ENCODE measurements around the gene USP8.
"Not testable (repeated sequence)": the region's sequence is repeated elsewhere in the genome, so short reads cannot be mapped to it uniquely, and the experiment has no call there.

The USP8 gene

DNA sequence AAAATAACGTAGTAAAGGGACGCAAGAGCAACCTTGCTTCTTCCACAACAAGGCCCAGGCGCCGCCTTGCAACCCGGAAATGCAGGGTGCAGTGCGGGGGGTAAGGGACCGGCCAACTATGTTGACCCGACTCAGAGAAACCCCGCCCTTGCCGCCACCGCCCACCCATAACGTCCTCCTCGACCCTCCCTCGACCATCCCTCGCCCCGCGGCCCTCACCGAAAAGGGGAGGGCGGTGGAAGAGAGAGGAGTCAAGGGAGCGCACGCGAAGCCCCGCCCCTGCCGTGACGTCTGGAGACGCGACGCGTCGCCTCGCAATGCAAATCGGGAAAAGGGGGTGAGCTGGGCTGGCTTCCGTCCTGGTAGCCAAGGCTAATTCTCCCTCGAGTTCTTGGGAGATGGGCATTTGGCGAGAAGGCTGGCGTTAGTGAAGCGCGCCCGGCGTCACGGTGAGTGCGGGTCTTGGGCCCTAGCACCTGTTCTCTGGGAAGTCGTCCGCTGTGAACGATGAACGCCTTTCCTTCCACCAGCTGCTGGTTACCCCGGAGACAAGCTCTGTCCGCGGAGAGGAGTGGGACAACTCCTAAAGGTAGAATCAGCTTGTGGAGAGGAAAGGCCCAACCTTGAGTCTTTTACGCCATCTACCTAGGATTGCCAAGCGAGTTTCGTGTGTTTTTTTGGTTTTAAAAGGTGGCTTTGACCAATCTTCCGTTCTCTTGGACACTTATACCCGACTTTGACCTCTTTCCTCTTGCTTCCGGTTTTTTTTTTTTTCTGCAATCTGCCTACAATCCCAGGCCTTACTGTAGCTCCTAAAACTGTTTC is at the start of gene USP8:
Gene USP8, plus strand, starts transcription at position 340 of the 825 bp plus-strand sequence. CDS start 14,669 bp downstream, outside the sequence.
- DNase-seq = peak; percentile 97

- no peak for DNase-seq
These were observed 46.1 kb upstream of the USP8 start for GRCh38 chr15:50377867-50378751.

- DNase-seq = no peak
These were observed 45.4 kb upstream of the USP8 start for GRCh38 chr15:50378776-50379175.

- DNase-seq = not testable (repeated sequence)
These were observed 44.8 kb upstream of the USP8 start for GRCh38 chr15:50379413-50379812.

DNA sequence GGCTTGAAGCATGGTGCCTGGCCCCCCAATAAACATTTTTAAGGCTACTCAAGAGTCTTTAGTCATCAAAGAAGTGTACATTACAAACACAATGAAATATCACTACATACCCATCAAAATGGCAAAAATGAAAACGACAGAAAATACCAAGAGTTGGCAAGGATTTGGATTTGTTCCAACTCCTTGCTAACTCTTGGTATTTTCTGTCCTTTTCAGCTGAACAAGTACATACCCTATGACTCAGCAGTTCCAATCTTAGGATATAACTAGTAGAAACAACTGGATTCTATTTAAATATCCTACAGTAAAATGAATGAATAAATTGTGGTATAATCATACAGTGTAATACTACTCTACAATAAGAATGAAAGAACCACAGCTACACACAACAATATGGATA is 44.1 kb upstream of the USP8 start:
- no peak for DNase-seq

GRCh38 chr15:50381438-50381837 is 42.8 kb upstream of the USP8 start:
- DNase-seq = no peak

DNA sequence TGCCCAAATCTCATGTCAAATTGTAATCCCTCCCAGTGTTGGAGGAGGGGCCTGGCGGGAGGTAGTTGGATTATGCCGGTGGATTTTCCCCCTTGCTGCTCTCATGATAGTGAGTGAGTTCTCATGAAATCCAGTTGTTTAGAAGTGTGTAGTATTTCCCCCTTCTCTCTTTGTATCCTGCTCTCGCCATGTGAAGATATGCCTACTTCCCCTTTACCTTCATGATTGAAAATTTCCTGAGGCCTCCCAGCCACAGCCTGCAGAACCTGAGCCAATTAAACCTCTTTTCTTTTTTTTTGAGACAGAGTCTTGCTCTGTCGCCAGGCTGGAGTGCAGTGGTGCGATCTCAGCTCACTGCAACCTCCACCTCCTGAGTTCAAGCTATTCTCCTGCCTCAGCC is 41.8 kb upstream of the USP8 start:
- DNase-seq = not testable (repeated sequence)

GRCh38 chr15:50390554-50391264 is 33.5 kb upstream of the USP8 start:
- no peak for DNase-seq

DNA sequence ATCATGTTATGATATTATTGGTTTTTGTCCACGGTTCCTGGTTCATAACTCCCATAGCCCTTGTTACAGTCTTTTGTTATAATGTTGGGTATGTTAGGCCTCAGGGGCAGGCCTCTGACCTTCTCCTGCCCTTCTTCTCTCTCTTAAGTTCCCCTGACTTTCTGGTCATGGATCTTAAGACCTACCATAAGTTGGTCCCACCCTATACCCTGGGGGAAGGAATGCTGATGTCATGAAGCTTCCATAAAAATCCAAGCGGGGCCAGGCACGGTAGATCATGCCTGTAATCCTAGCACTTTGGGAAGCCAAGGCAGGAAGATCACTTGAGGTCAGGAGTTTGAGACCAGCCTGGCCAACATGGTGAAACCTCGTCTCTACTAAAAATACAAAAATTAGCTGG is 32.6 kb upstream of the USP8 start:
- DNase-seq = not testable (repeated sequence)

- no peak for DNase-seq
These were observed 12.3 kb upstream of the USP8 start for GRCh38 chr15:50411870-50412269.

DNA sequence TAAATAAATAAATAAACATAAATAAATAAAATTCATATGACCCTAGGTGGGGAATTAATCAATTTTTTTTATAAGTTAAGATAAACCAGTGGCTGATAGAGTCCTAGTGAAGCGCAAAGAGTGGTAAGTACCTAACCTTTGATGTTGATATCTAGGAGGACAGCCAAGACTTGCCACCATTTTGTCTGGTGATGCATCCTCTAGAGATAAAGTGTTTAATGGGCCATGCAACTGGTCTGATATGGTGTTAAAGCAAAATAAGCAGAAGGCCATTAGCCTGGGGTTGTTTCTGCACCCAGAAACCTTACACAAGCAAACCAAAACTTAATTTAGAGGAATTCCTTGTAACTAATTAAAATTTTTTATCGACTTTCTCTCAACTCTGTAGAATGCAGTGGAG is 9.6 kb upstream of the USP8 start:
- no peak for DNase-seq

- no peak for DNase-seq
These were observed 8.3 kb upstream of the USP8 start for GRCh38 chr15:50415752-50416404.

DNA sequence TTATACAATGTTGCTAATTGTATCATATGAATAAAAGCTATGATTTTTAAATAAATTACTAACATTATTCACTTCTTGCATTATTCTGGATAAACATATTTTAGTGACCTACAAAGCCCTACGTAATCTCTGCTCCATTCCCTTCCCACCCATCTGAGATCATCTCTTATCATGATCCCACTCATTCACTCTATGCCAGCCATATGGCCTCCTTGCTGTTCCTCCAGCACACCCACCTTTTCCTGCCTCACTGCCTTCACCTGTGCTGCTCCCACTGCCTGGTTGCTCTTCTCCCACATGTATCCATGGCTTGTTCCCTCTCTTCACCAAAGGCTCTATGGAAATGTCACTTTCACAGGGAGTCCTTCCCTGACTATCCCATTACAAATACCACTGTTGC is 7.3 kb upstream of the USP8 start:
- DNase-seq = no peak

GRCh38 chr15:50418041-50418583 is 6.1 kb upstream of the USP8 start:
- DNase-seq = no peak

GRCh38 chr15:50425219-50425618 is 1.0 kb downstream of the USP8 start:
- DNase-seq = no peak

DNA sequence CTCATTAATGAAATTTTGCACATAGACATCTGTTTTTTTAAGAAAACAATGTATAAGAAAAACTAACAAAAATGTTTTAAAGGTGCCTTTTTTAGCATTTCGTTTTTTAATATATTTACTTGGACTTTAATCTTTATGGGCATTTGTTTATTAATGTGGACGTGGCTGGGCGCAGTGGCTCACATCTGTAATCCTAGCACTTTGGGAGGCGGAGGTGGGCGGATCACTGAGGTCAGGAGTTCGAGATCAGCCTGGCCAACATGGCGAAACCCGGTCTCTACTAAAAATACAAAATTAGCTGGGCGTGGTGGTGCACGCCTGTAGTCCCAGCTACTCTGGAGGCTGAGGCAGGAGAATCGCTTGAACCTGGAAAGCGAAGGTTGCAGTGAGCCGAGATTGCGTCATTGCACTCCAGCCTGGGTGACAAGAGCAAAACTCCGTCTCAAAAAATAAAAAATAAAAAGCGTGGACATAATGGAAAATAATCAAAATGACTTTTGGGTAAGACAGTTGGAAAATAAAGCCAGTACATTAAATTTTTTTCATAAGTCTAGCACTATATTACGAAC is 1.6 kb downstream of the USP8 start:
- DNase-seq = not testable (repeated sequence)

DNA sequence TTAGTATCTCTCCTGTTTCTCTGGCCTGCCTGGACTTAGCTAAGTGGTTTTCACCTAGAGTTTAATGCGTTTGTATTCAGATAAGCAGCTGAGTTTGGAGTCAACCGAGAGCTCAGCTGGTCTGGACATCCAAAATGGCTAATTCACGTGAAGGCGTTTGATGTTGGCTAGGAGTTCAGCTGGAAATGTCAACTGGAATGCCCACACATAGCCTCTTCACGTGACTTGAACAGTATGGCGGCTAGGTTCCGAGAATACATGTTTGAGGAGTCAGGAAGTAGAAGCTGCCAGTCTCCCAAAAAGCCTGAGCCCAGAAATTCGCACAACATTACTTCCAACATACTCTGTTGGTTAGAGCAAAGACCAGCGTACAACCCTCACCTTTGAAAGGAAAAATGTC is 2.2 kb downstream of the USP8 start:
- DNase-seq = no peak

- DNase-seq = no peak
These were observed 7.0 kb downstream of the USP8 start for GRCh38 chr15:50431204-50431603.

DNA sequence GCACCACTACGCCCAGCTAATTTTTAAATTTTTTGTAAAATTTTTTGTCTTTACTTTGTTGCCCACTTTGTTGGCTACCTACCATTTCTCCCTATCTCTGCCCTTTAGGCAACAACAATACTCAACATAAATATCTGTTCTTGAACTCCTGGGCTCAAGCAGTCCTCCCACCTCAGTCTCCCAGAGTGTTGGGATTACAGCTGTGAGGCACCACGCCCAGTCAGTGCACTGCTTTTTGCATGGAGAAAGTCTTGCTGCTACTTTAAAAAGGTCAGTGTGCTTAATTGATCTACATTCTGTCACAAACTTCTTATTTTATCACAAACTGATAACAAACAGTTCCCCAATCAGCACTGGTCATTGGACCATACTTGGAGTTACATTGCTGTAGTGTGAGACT is 8.0 kb downstream of the USP8 start:
- no peak for DNase-seq

GRCh38 chr15:50435772-50436171 is 11.6 kb downstream of the USP8 start:
- DNase-seq = no peak

DNA sequence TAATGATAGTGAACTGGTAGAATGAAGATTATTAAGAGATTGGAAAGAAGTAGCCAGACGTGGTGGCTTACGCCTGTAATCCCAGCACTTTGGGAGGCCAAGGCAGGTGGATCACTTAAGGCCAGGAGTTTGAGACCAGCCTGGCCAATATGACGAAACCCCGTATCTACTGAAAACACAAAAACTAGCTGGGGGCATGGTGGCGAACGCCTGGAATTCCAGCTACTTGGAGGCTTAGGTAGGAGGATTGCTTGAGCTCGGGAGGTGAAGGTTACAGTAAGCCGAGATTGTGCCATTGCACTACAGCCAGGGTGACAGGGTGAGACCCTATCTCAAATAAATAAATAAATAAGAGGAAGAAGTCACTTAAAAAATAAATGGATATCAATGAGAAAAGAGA is 14.0 kb downstream of the USP8 start:
- DNase-seq = no peak

DNA sequence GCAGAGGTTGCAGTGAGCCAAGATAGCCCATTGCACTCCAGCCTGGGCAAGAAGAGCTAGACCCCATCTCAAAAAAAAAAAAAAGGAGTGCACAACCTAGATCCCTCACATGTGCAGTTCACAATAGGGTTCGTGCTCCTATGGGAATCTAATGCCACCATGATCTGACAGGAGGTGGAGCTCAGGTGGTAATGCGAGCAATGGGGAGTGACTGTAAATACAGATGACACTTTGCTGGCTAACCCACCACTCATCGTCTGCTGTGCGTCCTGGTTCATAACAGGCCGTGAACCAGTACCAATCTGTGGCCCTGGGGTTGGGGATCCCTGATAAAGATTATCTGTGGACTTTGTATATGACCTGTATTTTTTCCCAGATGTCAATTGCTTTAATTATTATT is 16.7 kb downstream of the USP8 start:
- DNase-seq = no peak

Measured in activated T-cell treated with anti-CD3 and anti-CD28 coated beads, Interleukin-2, amount 50 U/mL, for 48 hours (primary cell).